Osteoblast (primary cell): ENCODE data around the gene DONSON. TPM values are rescaled to one million over a fixed set of nuclear protein-coding genes. Genes with fewer than 3 reads are reported as not detected.
A peak's percentile ranks its signal among the peaks of the same experiment; 100 is the strongest.

Experiments used
- DNase-seq: peaks from one replicate; pipeline ENCODE4 v3.0.0; 2011; ENCODE audit warnings: low spot score, mixed read lengths; ENCODE audit not compliant: insufficient read length; ENCODE audit errors: missing footprints
- H2AFZ ChIP-seq: 2 replicates; pipeline ENCODE4 v1.6.0; 2011; ENCODE audit warnings: mild to moderate bottlenecking, low read length
- H3K27ac ChIP-seq: 2 replicates; pipeline ENCODE4 v1.5.1; 2011; ENCODE audit warnings: mild to moderate bottlenecking, low read depth, low read length, moderate library complexity
- H3K27me3 ChIP-seq: 2 replicates; pipeline ENCODE4 v1.6.0; 2012; ENCODE audit warnings: mild to moderate bottlenecking, control low read depth, inconsistent platforms, low read length, moderate library complexity; ENCODE audit not compliant: insufficient read depth
- H3K36me3 ChIP-seq: 2 replicates; pipeline ENCODE4 v1.5.1; 2011; ENCODE audit warnings: mild to moderate bottlenecking, low read length, control low read depth, moderate library complexity; ENCODE audit not compliant: insufficient read depth
- H3K4me1 ChIP-seq: 2 replicates; pipeline ENCODE4 v1.5.1; 2011; ENCODE audit warnings: mild to moderate bottlenecking, low read length, control low read depth, moderate library complexity; ENCODE audit not compliant: insufficient read depth
- H3K4me2 ChIP-seq: 2 replicates; pipeline ENCODE4 v1.6.0; 2011; ENCODE audit warnings: mild to moderate bottlenecking, low read length; ENCODE audit not compliant: insufficient read depth
- H3K4me3 ChIP-seq: fragments of 200-600 bp; sonication (generic); 3 replicates; pipeline ENCODE4 v1.5.1; 2012; ENCODE audit warnings: mild to moderate bottlenecking, low read length, inconsistent platforms; ENCODE audit not compliant: insufficient read depth
- H3K79me2 ChIP-seq: 2 replicates; pipeline ENCODE4 v1.6.0; 2012; ENCODE audit warnings: mild to moderate bottlenecking, low read length, control low read depth, inconsistent platforms; ENCODE audit not compliant: insufficient read depth
- H3K9me3 ChIP-seq: 2 replicates; pipeline ENCODE4 v1.5.1; 2011; ENCODE audit warnings: low read depth, low read length, control low read depth
- H4K20me1 ChIP-seq: 2 replicates; pipeline ENCODE4 v1.6.0; 2012; ENCODE audit warnings: mild to moderate bottlenecking, low read length, control low read depth; ENCODE audit not compliant: insufficient read depth
- CTCF ChIP-seq: IDR thresholded peaks from 2 replicates; pipeline ENCODE4 v1.5.1; 2011; ENCODE audit warnings: mild to moderate bottlenecking, low read depth, low read length, moderate library complexity; ENCODE audit errors: extremely low read depth
- total RNA-seq: library from RNA; depleted of rRNA; stranded (reverse); fragments of >200 nt; gene quantifications from 2 replicates; pipeline ENCODE4 v1.2.3, GENCODE V29; 2012

Gene DONSON
- total RNA-seq, 1 donor, result 10.9 TPM

GRCh38 chr21:33540711-33541104 is 47.8 kb downstream of the DONSON start:
- peaks cover 77% of the 10 kb centered on the region for H3K79me2 ChIP-seq
- H3K27me3 ChIP-seq, result no peaks in the 10 kb centered on the region
- H3K36me3 ChIP-seq, result peaks cover 32% of the 10 kb centered on the region
- peak overlapping the region; percentile 100 for H3K27ac ChIP-seq
- peak overlapping the region; percentile 92 for H3K4me2 ChIP-seq
- no peak for TF ChIP-seq CTCF
- H3K9me3 ChIP-seq, result no peaks in the 10 kb centered on the region
- no peak for DNase-seq
- no peak overlapping the region for H3K4me3 ChIP-seq
- peaks cover 25% of the 10 kb centered on the region for H4K20me1 ChIP-seq
- H2AFZ ChIP-seq, result no peak overlapping the region
- peaks cover 34% of the 10 kb centered on the region for H3K4me1 ChIP-seq

- Histone ChIP-seq H3K4me3 (no peak overlapping the region), H3K4me2 (peak overlapping the region; percentile 92), H3K36me3 (peaks cover 34% of the 10 kb centered on the region), H3K9me3 (no peaks in the 10 kb centered on the region), H3K27me3 (no peaks in the 10 kb centered on the region), H3K4me1 (peaks cover 25% of the 10 kb centered on the region), H4K20me1 (peaks cover 14% of the 10 kb centered on the region), H2AFZ (no peak overlapping the region), H3K27ac (peak overlapping the region; percentile 100), H3K79me2 (peaks cover 66% of the 10 kb centered on the region)
- peak; percentile 91 for DNase-seq
- no peak for TF ChIP-seq CTCF
These were observed 48.9 kb downstream of the DONSON start for GRCh38 chr21:33539616-33540015.

GRCh38 chr21:33537212-33537611 is 51.3 kb downstream of the DONSON start:
- DNase-seq, result no peak
- H3K4me3 ChIP-seq, result no peak overlapping the region
- peaks cover 48% of the 10 kb centered on the region for H3K79me2 ChIP-seq
- TF ChIP-seq CTCF, result no peak
- peaks cover 23% of the 10 kb centered on the region for H3K4me1 ChIP-seq
- no peak overlapping the region for H2AFZ ChIP-seq
- H3K27ac ChIP-seq, result no peak overlapping the region
- peaks cover 55% of the 10 kb centered on the region for H3K36me3 ChIP-seq
- H4K20me1 ChIP-seq, result no peaks in the 10 kb centered on the region
- H3K9me3 ChIP-seq, result no peaks in the 10 kb centered on the region
- H3K4me2 ChIP-seq, result no peak overlapping the region
- H3K27me3 ChIP-seq, result no peaks in the 10 kb centered on the region

GRCh38 chr21:33531007-33531406 is 57.5 kb downstream of the DONSON start:
- Histone ChIP-seq H3K9me3 (no peaks in the 10 kb centered on the region), H3K4me1 (no peaks in the 10 kb centered on the region), H3K4me2 (no peak overlapping the region), H3K79me2 (no peaks in the 10 kb centered on the region), H3K4me3 (no peak overlapping the region), H3K27ac (no peak overlapping the region), H2AFZ (no peak overlapping the region), H3K36me3 (peaks cover 74% of the 10 kb centered on the region), H4K20me1 (no peaks in the 10 kb centered on the region), H3K27me3 (no peaks in the 10 kb centered on the region)
- no peak for TF ChIP-seq CTCF
- DNase-seq, result no peak

Other genes with a start within 250 kb of the DONSON start
- 60.1 and 63.1 TPM in 2 replicates for gene IFNGR2, start 185.3 kb downstream of the DONSON start, total RNA-seq
- 29.3 and 34.2 TPM in 2 replicates for gene TMEM50B, start 108.7 kb downstream of the DONSON start, total RNA-seq
- gene DNAJC28, start 97.0 kb downstream of the DONSON start, total RNA-seq, result 3.2 and 4.0 TPM in 2 replicates
- gene GART, start 46.6 kb downstream of the DONSON start, total RNA-seq, result 69.0 and 85.8 TPM in 2 replicates
- gene SON, start 45.6 kb downstream of the DONSON start, total RNA-seq, result 109 and 137 TPM in 2 replicates
- 24.5 and 28.6 TPM in 2 replicates for gene CRYZL1, start 53.1 kb upstream of the DONSON start, total RNA-seq
- gene ITSN1, start 53.8 kb upstream of the DONSON start, total RNA-seq, result 39.5 and 42.7 TPM in 2 replicates